OCI-LY3 (cell line): Measurements from ENCODE around the gene SAMD11.

Source experiments
- CTCF ChIP-seq: fragments of 200-600, 300-600 bp; sonication (generic); IDR thresholded peaks from 2 replicates; pipeline ENCODE4 v1.5.1; 2014; ENCODE audit warnings: antibody characterized with exemption, low read length, low read depth
- EZH2phosphoT487 ChIP-seq: fragments of 200-600 bp; shearing (Covaris generic); IDR thresholded peaks from 2 replicates; pipeline ENCODE4 v1.6.1; 2018; ENCODE audit warnings: antibody characterized with exemption, mixed run types, low read depth

GRCh38 chr1:908661-909060, 15.1 kb upstream of the SAMD11 start:
- no peak for TF ChIP-seq CTCF
- no peak for TF ChIP-seq EZH2phosphoT487
